ENCODE measurements around the gene INSR.

Gene INSR

DNA sequence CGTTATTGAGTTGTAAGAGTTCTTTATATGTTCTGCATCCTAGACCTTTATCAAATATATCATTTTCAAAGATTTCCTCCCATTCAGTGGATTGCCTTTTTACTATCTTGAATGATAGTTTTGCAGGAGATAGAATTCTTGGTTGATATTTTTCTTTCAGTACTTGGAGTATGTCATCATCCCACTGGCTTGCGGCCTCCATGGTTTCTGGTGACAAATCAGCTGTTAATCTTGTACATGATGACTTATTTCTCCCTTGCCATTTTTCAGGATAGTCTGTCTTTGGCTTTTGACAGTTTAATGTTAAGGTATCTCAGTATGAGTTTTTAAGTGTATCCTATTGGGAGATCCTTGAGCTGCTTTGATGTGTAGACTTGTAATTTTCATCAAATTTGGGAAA is 216.2 kb downstream of the INSR start:
- Histone ChIP-seq H3K27ac (no peak overlapping the region), H3K36me3 (peaks cover 100% of the 10 kb centered on the region in 3 donors), H3K4me3 (no peak overlapping the region), H3K9me3 (peaks cover 17 to 82% (median 80%) of the 10 kb centered on the region in 3 donors), H3K4me1 (no peaks in the 10 kb centered on the region), H3K27me3 (no peaks in the 10 kb centered on the region)
- DNase-seq: no peak
- intact Hi-C loops (cut with DNase I; ENCODE audit: low total_unique reads): no loop called here
- TF ChIP-seq, protein P1, sequence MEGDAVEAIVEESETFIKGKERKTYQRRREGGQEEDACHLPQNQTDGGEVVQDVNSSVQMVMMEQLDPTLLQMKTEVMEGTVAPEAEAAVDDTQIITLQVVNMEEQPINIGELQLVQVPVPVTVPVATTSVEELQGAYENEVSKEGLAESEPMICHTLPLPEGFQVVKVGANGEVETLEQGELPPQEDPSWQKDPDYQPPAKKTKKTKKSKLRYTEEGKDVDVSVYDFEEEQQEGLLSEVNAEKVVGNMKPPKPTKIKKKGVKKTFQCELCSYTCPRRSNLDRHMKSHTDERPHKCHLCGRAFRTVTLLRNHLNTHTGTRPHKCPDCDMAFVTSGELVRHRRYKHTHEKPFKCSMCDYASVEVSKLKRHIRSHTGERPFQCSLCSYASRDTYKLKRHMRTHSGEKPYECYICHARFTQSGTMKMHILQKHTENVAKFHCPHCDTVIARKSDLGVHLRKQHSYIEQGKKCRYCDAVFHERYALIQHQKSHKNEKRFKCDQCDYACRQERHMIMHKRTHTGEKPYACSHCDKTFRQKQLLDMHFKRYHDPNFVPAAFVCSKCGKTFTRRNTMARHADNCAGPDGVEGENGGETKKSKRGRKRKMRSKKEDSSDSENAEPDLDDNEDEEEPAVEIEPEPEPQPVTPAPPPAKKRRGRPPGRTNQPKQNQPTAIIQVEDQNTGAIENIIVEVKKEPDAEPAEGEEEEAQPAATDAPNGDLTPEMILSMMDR (IDR thresholded peaks at IDR 0.05): no peak

DNA sequence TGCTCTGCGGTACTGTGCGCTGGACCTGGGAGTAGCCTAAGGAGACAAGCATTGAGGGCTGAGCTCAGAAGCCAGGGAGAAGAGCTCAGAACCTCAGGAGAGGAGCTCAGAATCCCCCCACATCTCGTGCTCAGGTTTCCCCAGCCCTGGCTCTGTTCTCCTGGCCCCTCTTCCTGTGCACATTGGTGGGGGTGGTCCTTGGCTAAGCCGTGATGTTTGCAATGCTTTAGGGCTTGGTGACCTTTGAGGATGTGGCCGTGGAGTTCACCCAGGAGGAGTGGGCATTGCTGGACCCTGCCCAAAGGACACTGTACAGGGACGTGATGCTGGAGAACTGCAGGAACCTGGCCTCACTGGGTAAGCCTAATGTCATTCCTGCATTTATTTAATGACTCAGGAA is 218.1 kb downstream of the INSR start:
- no peak for DNase-seq
- peaks cover 97 to 100% (median 100%) of the 10 kb centered on the region in 3 donors for H3K36me3 ChIP-seq
- no peaks in the 10 kb centered on the region for H3K27me3 ChIP-seq
- intact Hi-C loops (cut with DNase I; ENCODE audit: low total_unique reads): no loop called here
- TF ChIP-seq, protein P1 (IDR thresholded peaks at IDR 0.05): no peak
- H3K4me3 ChIP-seq: no peak overlapping the region
- H3K9me3 ChIP-seq: peaks cover 12 to 64% (median 62%) of the 10 kb centered on the region in 3 donors
- no peak overlapping the region for H3K27ac ChIP-seq
- no peaks in the 10 kb centered on the region for H3K4me1 ChIP-seq

DNA sequence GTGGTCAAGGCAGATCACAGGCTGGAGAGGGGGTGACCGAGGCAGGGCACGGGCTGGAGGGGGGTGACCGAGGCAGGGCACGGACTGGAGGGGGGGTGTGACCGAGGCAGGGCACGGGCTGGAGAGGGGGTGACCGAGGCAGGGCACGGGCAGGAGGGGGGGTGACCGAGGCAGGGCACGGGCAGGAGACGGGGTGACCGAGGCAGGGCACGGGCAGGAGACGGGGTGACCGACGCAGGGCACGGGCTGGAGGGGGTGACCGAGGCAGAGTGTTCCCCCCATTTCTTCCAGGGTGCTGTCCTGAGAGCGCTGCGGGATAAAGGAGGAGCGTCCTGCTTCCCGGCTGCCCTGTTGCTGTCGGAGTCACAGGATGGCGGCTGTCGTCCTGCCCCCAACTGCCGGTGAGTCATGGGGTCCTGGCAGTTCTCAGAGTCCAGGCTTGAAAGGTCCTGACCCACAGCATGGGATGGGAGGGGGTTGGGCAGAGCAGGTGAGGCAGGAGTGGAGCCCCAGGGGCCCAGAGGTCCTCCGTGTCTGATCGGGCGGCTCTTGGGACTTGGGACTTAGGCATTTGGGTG is 219.4 kb downstream of the INSR start:
- Histone ChIP-seq H3K9me3 (peaks cover 7 to 50% (median 48%) of the 10 kb centered on the region in 3 donors), H3K4me1 (peaks cover 0 to 11% (median 5%) of the 10 kb centered on the region in 4 donors), H3K27me3 (no peaks in the 10 kb centered on the region), H3K27ac (no peak overlapping the region), H3K36me3 (peaks cover 87 to 91% (median 90%) of the 10 kb centered on the region in 3 donors), H3K4me3 (no peak overlapping the region)
- TF ChIP-seq, protein P1 (IDR thresholded peaks at IDR 0.05): no peak
- intact Hi-C loops (cut with DNase I; ENCODE audit: low total_unique reads): no loop called here
- DNase-seq: no peak

DNA sequence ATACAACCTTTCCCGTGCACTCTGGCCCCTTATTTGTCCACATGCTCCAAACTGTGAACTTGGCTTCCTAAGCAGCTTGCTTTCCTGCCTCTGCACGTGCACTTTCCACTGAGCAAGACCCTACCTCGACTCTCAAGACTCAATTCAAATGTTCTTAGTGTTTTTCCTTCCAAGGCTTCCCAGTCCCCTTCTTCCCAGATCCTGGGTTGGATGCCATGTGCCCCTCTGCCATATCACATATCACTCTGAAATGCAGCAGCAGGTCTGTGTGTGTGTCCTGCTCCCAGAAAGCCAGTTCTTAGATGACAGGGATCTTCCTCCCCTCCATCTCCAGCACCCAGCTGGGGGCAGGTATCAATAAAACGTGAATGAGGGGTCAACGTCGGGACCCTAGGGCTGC is 221.7 kb downstream of the INSR start:
- peaks cover 65 to 68% (median 67%) of the 10 kb centered on the region in 3 donors for H3K36me3 ChIP-seq

DNA sequence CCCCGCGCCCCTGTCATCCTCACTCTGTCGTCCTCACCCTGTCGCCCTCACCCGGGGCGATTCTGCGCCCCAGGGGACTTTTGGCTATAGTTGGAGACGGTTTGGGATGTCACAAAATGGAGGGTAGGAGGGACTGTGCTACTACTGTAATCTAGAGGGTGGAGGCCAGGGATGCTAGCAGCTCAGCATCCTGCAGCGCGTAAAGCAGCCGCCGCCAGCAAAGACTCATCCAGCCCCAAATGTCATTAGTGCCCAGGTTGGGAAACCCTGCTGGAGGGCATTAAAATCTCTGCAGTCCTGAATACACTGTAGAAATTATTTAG is 224.3 kb downstream of the INSR start:
- Histone ChIP-seq H3K4me3 (peak overlapping the region; percentile 90 to 91), H3K27ac (peak overlapping the region; percentile 73 to 77), H3K27me3 (no peaks in the 10 kb centered on the region), H3K4me1 (peaks cover 0 to 11% (median 5%) of the 10 kb centered on the region in 4 donors), H3K36me3 (peaks cover 38 to 41% (median 41%) of the 10 kb centered on the region in 3 donors), H3K9me3 (peaks cover 0 to 3% (median under 1%) of the 10 kb centered on the region in 3 donors)
- TF ChIP-seq, protein P1 (IDR thresholded peaks at IDR 0.05): no peak
- intact Hi-C loops (cut with DNase I; ENCODE audit: low total_unique reads): no loop called here
- no peak for DNase-seq

More for the DNA sequence above, 221.7 kb downstream of the INSR start:
- Histone ChIP-seq H3K9me3 (peaks cover 0 to 28% (median 26%) of the 10 kb centered on the region in 3 donors), H3K4me1 (peaks cover 0 to 11% (median 5%) of the 10 kb centered on the region in 4 donors), H3K4me3 (no peak overlapping the region), H3K27me3 (no peaks in the 10 kb centered on the region), H3K27ac (no peak overlapping the region)
- no peak for DNase-seq
- intact Hi-C loops (cut with DNase I; ENCODE audit: low total_unique reads): no loop called here
- TF ChIP-seq, protein P1 (IDR thresholded peaks at IDR 0.05): no peak

All from tibial artery (tissue), 4 donors.